ENCODE measurements around the gene ALOX12. TPM values are rescaled to one million over a fixed set of nuclear protein-coding genes. Genes with fewer than 3 reads are reported as not detected.

The ALOX12 gene
- total RNA-seq, 4 donors from 2014 or later: not detected

GRCh38 chr17:7038025-7038862, 42.4 kb downstream of the ALOX12 start:
- TF ChIP-seq CTCF (IDR thresholded peaks at IDR 0.05; ENCODE audit: low read depth): no peak

- no peak for TF ChIP-seq CTCF (IDR thresholded peaks at IDR 0.05; ENCODE audit: low read depth)
These were observed 44.0 kb downstream of the ALOX12 start for GRCh38 chr17:7039832-7040231.

GRCh38 chr17:7041607-7042500, 46.0 kb downstream of the ALOX12 start:
- TF ChIP-seq CTCF (IDR thresholded peaks at IDR 0.05; ENCODE audit: low read depth): no peak

- no peak for TF ChIP-seq CTCF (IDR thresholded peaks at IDR 0.05; ENCODE audit: low read depth)
These were observed 46.8 kb downstream of the ALOX12 start for GRCh38 chr17:7042501-7043181.

DNA sequence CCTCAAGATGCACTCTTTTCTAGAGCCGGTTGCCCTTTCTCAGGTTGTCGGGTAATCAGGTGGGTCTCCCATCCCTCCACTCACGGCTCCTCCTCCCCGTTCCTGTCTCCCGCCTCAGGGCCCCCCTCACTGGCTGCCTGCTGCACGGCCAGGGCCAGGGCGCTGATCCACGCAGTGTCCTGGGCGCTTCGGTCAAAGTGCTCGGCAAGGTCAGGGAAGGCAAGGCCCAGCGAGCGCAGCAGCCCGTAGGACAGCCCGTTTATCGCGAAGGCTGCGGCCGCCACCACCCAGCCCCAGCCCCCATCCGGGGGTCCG, 47.3 kb downstream of the ALOX12 start:
- no peak for TF ChIP-seq CTCF (IDR thresholded peaks at IDR 0.05; ENCODE audit: low read depth)

GRCh38 chr17:7043497-7044198, 47.8 kb downstream of the ALOX12 start, which contains the start of gene SLC16A11:
TSS of gene SLC16A11 (minus strand) at chr17:7044092. CDS start at chr17:7043513, 579 bp downstream.
- no peak for TF ChIP-seq CTCF (IDR thresholded peaks at IDR 0.05; ENCODE audit: low read depth)
